ENCODE results near the gene RAB38. TPM values are rescaled to one million over a fixed set of nuclear protein-coding genes. Genes with fewer than 3 reads are reported as not detected.

RAB38 gene
- total and polyA plus RNA-seq, 2 experiments from 2014 or later = 8.8 to 14.2 TPM

DNA sequence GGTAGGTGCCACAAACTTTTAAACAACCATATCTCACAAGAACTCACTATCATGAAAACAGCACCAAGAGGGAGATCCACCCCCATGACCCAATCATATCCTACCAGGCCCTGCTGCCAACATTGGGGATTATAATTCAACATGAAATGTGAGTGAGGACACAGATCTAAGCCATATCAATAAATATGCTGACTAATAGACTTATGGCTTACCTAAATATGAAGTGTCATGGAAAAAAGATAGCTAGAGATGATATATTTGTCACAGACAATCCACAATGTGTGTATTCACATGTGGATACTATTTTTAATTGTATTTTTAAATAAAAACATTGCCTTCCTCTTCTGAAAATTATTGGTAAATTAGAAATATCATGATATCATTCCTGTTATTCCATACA lies 38.2 kb upstream of the RAB38 start:
- no peaks in the 10 kb centered on the region for H3K4me1 ChIP-seq (ENCODE audit: insufficient read depth)
- ATAC-seq (no peak), DNase-seq (ENCODE audit: low spot score) (no peak)
- no peaks in the 10 kb centered on the region for H3K27me3 Mint-ChIP-seq (ENCODE audit: insufficient read depth, low read depth, poor library complexity)
- H3K79me2 ChIP-seq (replicated peaks; ENCODE audit: insufficient read depth) = no peaks in the 10 kb centered on the region
- peak overlapping the region; percentile 25 for H3K27ac Mint-ChIP-seq
- no peak overlapping the region for H3K4me2 ChIP-seq
- no peaks in the 10 kb centered on the region for H3K27me3 ChIP-seq (ENCODE audit: insufficient read depth)
- H3K4me1 Mint-ChIP-seq = peaks cover 9% of the 10 kb centered on the region
- H3K9me3 Mint-ChIP-seq = no peaks in the 10 kb centered on the region
- H3K36me3 ChIP-seq (ENCODE audit: insufficient read depth) = no peaks in the 10 kb centered on the region; the same call in 1 of the 2 replicates
- H3K9me2 ChIP-seq (ENCODE audit: insufficient read depth) = peaks cover 3% of the 10 kb centered on the region; the same call in 1 of the 2 replicates
- no peak overlapping the region for H3K4me3 ChIP-seq
- peaks cover 5% of the 10 kb centered on the region; the same call in 1 of the 3 replicates for H3K36me3 Mint-ChIP-seq (ENCODE audit: low read depth)
- H3K27ac ChIP-seq (ENCODE audit: low read depth) = no peak overlapping the region
- H2AFZ ChIP-seq = no peak overlapping the region
- H4K20me1 ChIP-seq (replicated peaks; ENCODE audit: insufficient read depth) = no peaks in the 10 kb centered on the region
- no peaks in the 10 kb centered on the region for H3F3A ChIP-seq (replicated peaks; ENCODE audit: low read depth)
- TF ChIP-seq, protein P1, sequence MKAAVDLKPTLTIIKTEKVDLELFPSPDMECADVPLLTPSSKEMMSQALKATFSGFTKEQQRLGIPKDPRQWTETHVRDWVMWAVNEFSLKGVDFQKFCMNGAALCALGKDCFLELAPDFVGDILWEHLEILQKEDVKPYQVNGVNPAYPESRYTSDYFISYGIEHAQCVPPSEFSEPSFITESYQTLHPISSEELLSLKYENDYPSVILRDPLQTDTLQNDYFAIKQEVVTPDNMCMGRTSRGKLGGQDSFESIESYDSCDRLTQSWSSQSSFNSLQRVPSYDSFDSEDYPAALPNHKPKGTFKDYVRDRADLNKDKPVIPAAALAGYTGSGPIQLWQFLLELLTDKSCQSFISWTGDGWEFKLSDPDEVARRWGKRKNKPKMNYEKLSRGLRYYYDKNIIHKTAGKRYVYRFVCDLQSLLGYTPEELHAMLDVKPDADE (IDR thresholded peaks at IDR 0.05) = no peak
- no peak for TF ChIP-seq EZH2phosphoT487 (IDR thresholded peaks at IDR 0.05; ENCODE audit: unreplicated experiment)
- no peak for TF ChIP-seq POLR2AphosphoS5 (IDR thresholded peaks at IDR 0.05; ENCODE audit: low read depth)
- no peak for TF ChIP-seq JUNB (IDR thresholded peaks at IDR 0.05; ENCODE audit: unreplicated experiment)
- TF ChIP-seq CREB1 (CRISPR knock-in tag; IDR thresholded peaks at IDR 0.05; ENCODE audit: low read depth) = no peak
- no peak for TF ChIP-seq STAT1 (IDR thresholded peaks at IDR 0.05; ENCODE audit: unreplicated experiment)
- TF ChIP-seq EZH2 (IDR thresholded peaks at IDR 0.05; ENCODE audit: low read depth, unreplicated experiment) = no peak
- no peak for TF ChIP-seq ZNF331 (CRISPR knock-in tag; IDR thresholded peaks at IDR 0.05; ENCODE audit: low read depth)
- no peak for TF ChIP-seq REST (IDR thresholded peaks at IDR 0.05; ENCODE audit: unreplicated experiment)
- no peak for TF ChIP-seq CTCF (conservative IDR thresholded peaks at IDR 0.05; ENCODE audit: low read depth in 2 of 2)
- TF ChIP-seq ZNF462 (CRISPR knock-in tag; IDR thresholded peaks at IDR 0.05) = no peak
- no peak for TF ChIP-seq ZNF114 (CRISPR knock-in tag; IDR thresholded peaks at IDR 0.05)
- no peak for TF ChIP-seq NANOG (IDR thresholded peaks at IDR 0.05; ENCODE audit: borderline replicate concordance)
- no peak overlapping the region for H3K4me3 Mint-ChIP-seq

Measured in GM23338 (cell line).